ENCODE measurements around the gene BTG2.

DNA sequence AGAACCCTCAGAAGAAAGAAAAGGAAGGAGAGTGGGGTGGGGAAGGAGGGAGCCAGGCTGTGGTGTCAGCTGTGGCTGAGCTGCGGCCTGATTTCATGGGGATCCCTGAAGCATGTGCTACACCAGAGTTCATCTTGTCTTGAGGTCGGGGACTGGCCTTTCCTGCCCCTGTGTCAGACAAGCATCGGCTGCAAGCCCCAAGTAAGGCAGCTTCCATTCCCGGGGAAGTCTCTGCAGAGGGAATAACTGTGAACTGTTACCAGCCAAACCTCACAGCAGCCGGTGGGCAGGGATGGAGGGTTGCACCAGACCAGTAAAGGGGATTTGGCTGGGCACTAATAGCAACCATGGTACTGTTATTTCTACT is 35.7 kb upstream of the BTG2 start:
- TF ChIP-seq CTCF (conservative IDR thresholded peaks at IDR 0.05; ENCODE audit: low read depth in 2 of 2), result no peak
- no peak for TF ChIP-seq EZH2 (IDR thresholded peaks at IDR 0.05; ENCODE audit: low read depth, unreplicated experiment)
- TF ChIP-seq POLR2AphosphoS5 (IDR thresholded peaks at IDR 0.05; ENCODE audit: low read depth), result no peak
- TF ChIP-seq EZH2phosphoT487 (IDR thresholded peaks at IDR 0.05; ENCODE audit: unreplicated experiment), result no peak
- TF ChIP-seq CREB1 (CRISPR knock-in tag; IDR thresholded peaks at IDR 0.05; ENCODE audit: low read depth), result no peak
- TF ChIP-seq ZNF331 (CRISPR knock-in tag; IDR thresholded peaks at IDR 0.05; ENCODE audit: low read depth), result no peak
- no peak for TF ChIP-seq ZNF114 (CRISPR knock-in tag; IDR thresholded peaks at IDR 0.05)
